Hematopoietic multipotent progenitor cell treated with erythropoietin and hydrocortisone succinate and interleukin-3 and kit ligand, for 6 days (in vitro differentiated cells): ENCODE measurements around the gene PRIM2.
A peak's percentile ranks its signal among the peaks of the same experiment; 100 is the strongest.
"Not testable (repeated sequence)": the region's sequence is repeated elsewhere in the genome, so short reads cannot be mapped to it uniquely, and the experiment has no call there.

ENCODE experiments used
- DNase-seq: peaks from one replicate; pipeline ENCODE4 v3.0.0-alpha.2; 2015

Gene PRIM2

GRCh38 chr6:57515171-57515570, 197.7 kb downstream of the PRIM2 start:
- DNase-seq: not testable (repeated sequence)

- not testable (repeated sequence) for DNase-seq
Measured at GRCh38 chr6:57515845-57516244, 198.4 kb downstream of the PRIM2 start.

GRCh38 chr6:57516776-57517175, 199.3 kb downstream of the PRIM2 start:
- DNase-seq: not testable (repeated sequence)

GRCh38 chr6:57519198-57519597, 201.8 kb downstream of the PRIM2 start:
- DNase-seq: not testable (repeated sequence)

GRCh38 chr6:57521085-57521484, 203.7 kb downstream of the PRIM2 start:
- not testable (repeated sequence) for DNase-seq

GRCh38 chr6:57523221-57523620, 205.8 kb downstream of the PRIM2 start:
- not testable (repeated sequence) for DNase-seq

- not testable (repeated sequence) for DNase-seq
Measured at GRCh38 chr6:57529755-57530154, 212.3 kb downstream of the PRIM2 start.

- peak; percentile 3 for DNase-seq
Measured at GRCh38 chr6:57532660-57533059, 215.2 kb downstream of the PRIM2 start.

- not testable (repeated sequence) for DNase-seq
Measured at GRCh38 chr6:57535121-57535520, 217.7 kb downstream of the PRIM2 start.

GRCh38 chr6:57535994-57536393, 218.6 kb downstream of the PRIM2 start:
- DNase-seq: peak; percentile 63

GRCh38 chr6:57537916-57538315, 220.5 kb downstream of the PRIM2 start:
- DNase-seq: not testable (repeated sequence)

GRCh38 chr6:57551961-57552360, 234.5 kb downstream of the PRIM2 start:
- not testable (repeated sequence) for DNase-seq

GRCh38 chr6:57557855-57558254, 240.4 kb downstream of the PRIM2 start:
- DNase-seq: not testable (repeated sequence)

- DNase-seq: not testable (repeated sequence)
Measured at GRCh38 chr6:57559170-57559569, 241.7 kb downstream of the PRIM2 start.

- DNase-seq: not testable (repeated sequence)
Measured at GRCh38 chr6:57562233-57562632, 244.8 kb downstream of the PRIM2 start.

- DNase-seq: not testable (repeated sequence)
Measured at GRCh38 chr6:57572119-57572518, 254.7 kb downstream of the PRIM2 start.

GRCh38 chr6:57572844-57573243, 255.4 kb downstream of the PRIM2 start:
- not testable (repeated sequence) for DNase-seq

- DNase-seq: not testable (repeated sequence)
Measured at GRCh38 chr6:57577023-57577422, 259.6 kb downstream of the PRIM2 start.

GRCh38 chr6:57579489-57579888, 262.1 kb downstream of the PRIM2 start:
- DNase-seq: peak; percentile 1

GRCh38 chr6:57581586-57581985, 264.2 kb downstream of the PRIM2 start:
- not testable (repeated sequence) for DNase-seq

- not testable (repeated sequence) for DNase-seq
Measured at GRCh38 chr6:57601105-57601504, 283.7 kb downstream of the PRIM2 start.

- DNase-seq: not testable (repeated sequence)
Measured at GRCh38 chr6:57605303-57605702, 287.9 kb downstream of the PRIM2 start.

GRCh38 chr6:57606331-57606730, 288.9 kb downstream of the PRIM2 start:
- not testable (repeated sequence) for DNase-seq

GRCh38 chr6:57610612-57611011, 293.2 kb downstream of the PRIM2 start:
- DNase-seq: not testable (repeated sequence)

- DNase-seq: not testable (repeated sequence)
Measured at GRCh38 chr6:57618959-57619358, 301.5 kb downstream of the PRIM2 start.
